ENCODE data around the gene NDFIP2. TPM values are rescaled to one million over a fixed set of nuclear protein-coding genes. Genes with fewer than 3 reads are reported as not detected.

The NDFIP2 gene
- total and polyA plus RNA-seq, 2 experiments from 2014 or later = 28.3 to 28.7 TPM

- Mint-ChIP-seq H3K36me3 (ENCODE audit: low read depth) (peaks cover 4% of the 10 kb centered on the region; the same call in 2 of the 3 replicates), H3K9me3 (no peaks in the 10 kb centered on the region), H3K27me3 (ENCODE audit: insufficient read depth, low read depth, poor library complexity) (peaks cover 4% of the 10 kb centered on the region), H3K27ac (no peak overlapping the region), H3K4me1 (peaks cover 47% of the 10 kb centered on the region), H3K4me3 (no peak overlapping the region)
- TF ChIP-seq CTCF (conservative IDR thresholded peaks at IDR 0.05; ENCODE audit: low read depth in 2 of 2) (no peak), ZNF114 (CRISPR knock-in tag; IDR thresholded peaks at IDR 0.05) (no peak)
- peaks cover 47% of the 10 kb centered on the region for H3K4me1 ChIP-seq (ENCODE audit: insufficient read depth)
- peak overlapping the region; percentile 36 for H3K4me2 ChIP-seq
- no peaks in the 10 kb centered on the region for H3K27me3 ChIP-seq (ENCODE audit: insufficient read depth)
- H3K4me3 ChIP-seq = no peak overlapping the region
- H2AFZ ChIP-seq = no peak overlapping the region
- no peak for DNase-seq (ENCODE audit: low spot score)
- H3K9me2 ChIP-seq (ENCODE audit: insufficient read depth) = peaks cover 9% of the 10 kb centered on the region
- no peaks in the 10 kb centered on the region for H3F3A ChIP-seq (replicated peaks; ENCODE audit: low read depth)
- no peaks in the 10 kb centered on the region for H3K36me3 ChIP-seq (ENCODE audit: insufficient read depth)
- no peaks in the 10 kb centered on the region for H4K20me1 ChIP-seq (replicated peaks; ENCODE audit: insufficient read depth)
- no peak overlapping the region for H3K27ac ChIP-seq (ENCODE audit: low read depth)
- peaks cover 99% of the 10 kb centered on the region for H3K79me2 ChIP-seq (replicated peaks; ENCODE audit: insufficient read depth)
- ATAC-seq = no peak
Measured at GRCh38 chr13:79490326-79490725, 9.4 kb downstream of the NDFIP2 start.

GRCh38 chr13:79490824-79491223 is 9.9 kb downstream of the NDFIP2 start:
- no peaks in the 10 kb centered on the region for H3K9me3 Mint-ChIP-seq
- ATAC-seq (no peak), DNase-seq (ENCODE audit: low spot score) (no peak)
- no peaks in the 10 kb centered on the region for H3K36me3 ChIP-seq (ENCODE audit: insufficient read depth)
- H3K27me3 ChIP-seq (ENCODE audit: insufficient read depth) = no peaks in the 10 kb centered on the region
- H3K4me3 Mint-ChIP-seq = no peak overlapping the region
- H3K27ac ChIP-seq (ENCODE audit: low read depth) = no peak overlapping the region
- H3K9me2 ChIP-seq (ENCODE audit: insufficient read depth) = peaks cover 9% of the 10 kb centered on the region
- peaks cover 51% of the 10 kb centered on the region for H3K4me1 Mint-ChIP-seq
- H3F3A ChIP-seq (replicated peaks; ENCODE audit: low read depth) = no peaks in the 10 kb centered on the region
- H3K36me3 Mint-ChIP-seq (ENCODE audit: low read depth) = peaks cover 4% of the 10 kb centered on the region; the same call in 2 of the 3 replicates
- H3K4me1 ChIP-seq (ENCODE audit: insufficient read depth) = peaks cover 47% of the 10 kb centered on the region
- peak overlapping the region; percentile 36 for H3K4me2 ChIP-seq
- H4K20me1 ChIP-seq (replicated peaks; ENCODE audit: insufficient read depth) = no peaks in the 10 kb centered on the region
- no peak overlapping the region for H3K27ac Mint-ChIP-seq
- no peak overlapping the region for H2AFZ ChIP-seq
- peaks cover 99% of the 10 kb centered on the region for H3K79me2 ChIP-seq (replicated peaks; ENCODE audit: insufficient read depth)
- H3K4me3 ChIP-seq = no peak overlapping the region
- peaks cover 4% of the 10 kb centered on the region for H3K27me3 Mint-ChIP-seq (ENCODE audit: insufficient read depth, low read depth, poor library complexity)
- TF ChIP-seq ZNF114 (CRISPR knock-in tag; IDR thresholded peaks at IDR 0.05) (no peak), EZH2 (IDR thresholded peaks at IDR 0.05; ENCODE audit: low read depth, unreplicated experiment) (no peak), POLR2AphosphoS5 (IDR thresholded peaks at IDR 0.05; ENCODE audit: low read depth) (no peak), NANOG (IDR thresholded peaks at IDR 0.05; ENCODE audit: borderline replicate concordance) (no peak), JUNB (IDR thresholded peaks at IDR 0.05; ENCODE audit: unreplicated experiment) (no peak), EZH2phosphoT487 (IDR thresholded peaks at IDR 0.05; ENCODE audit: unreplicated experiment) (no peak), CREB1 (CRISPR knock-in tag; IDR thresholded peaks at IDR 0.05; ENCODE audit: low read depth) (no peak), CTCF (conservative IDR thresholded peaks at IDR 0.05; ENCODE audit: low read depth in 2 of 2) (no peak)
- TF ChIP-seq, protein P1, sequence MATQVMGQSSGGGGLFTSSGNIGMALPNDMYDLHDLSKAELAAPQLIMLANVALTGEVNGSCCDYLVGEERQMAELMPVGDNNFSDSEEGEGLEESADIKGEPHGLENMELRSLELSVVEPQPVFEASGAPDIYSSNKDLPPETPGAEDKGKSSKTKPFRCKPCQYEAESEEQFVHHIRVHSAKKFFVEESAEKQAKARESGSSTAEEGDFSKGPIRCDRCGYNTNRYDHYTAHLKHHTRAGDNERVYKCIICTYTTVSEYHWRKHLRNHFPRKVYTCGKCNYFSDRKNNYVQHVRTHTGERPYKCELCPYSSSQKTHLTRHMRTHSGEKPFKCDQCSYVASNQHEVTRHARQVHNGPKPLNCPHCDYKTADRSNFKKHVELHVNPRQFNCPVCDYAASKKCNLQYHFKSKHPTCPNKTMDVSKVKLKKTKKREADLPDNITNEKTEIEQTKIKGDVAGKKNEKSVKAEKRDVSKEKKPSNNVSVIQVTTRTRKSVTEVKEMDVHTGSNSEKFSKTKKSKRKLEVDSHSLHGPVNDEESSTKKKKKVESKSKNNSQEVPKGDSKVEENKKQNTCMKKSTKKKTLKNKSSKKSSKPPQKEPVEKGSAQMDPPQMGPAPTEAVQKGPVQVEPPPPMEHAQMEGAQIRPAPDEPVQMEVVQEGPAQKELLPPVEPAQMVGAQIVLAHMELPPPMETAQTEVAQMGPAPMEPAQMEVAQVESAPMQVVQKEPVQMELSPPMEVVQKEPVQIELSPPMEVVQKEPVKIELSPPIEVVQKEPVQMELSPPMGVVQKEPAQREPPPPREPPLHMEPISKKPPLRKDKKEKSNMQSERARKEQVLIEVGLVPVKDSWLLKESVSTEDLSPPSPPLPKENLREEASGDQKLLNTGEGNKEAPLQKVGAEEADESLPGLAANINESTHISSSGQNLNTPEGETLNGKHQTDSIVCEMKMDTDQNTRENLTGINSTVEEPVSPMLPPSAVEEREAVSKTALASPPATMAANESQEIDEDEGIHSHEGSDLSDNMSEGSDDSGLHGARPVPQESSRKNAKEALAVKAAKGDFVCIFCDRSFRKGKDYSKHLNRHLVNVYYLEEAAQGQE (IDR thresholded peaks at IDR 0.05; ENCODE audit: unreplicated experiment) = no peak

All from GM23338 (cell line).